GM06990 (cell line): ENCODE results near the gene SURF6.
"Not testable (repeated sequence)": the region's sequence is repeated elsewhere in the genome, so short reads cannot be mapped to it uniquely, and the experiment has no call there.

Source experiments
- DNase-seq: peaks from one replicate; pipeline ENCODE4 v3.0.0-alpha.2; 2011; ENCODE audit not compliant: insufficient read length; ENCODE audit errors: extremely low read depth
- H3K27me3 ChIP-seq: replicated peaks from 2 replicates; pipeline ENCODE4 v1.6.0; 2011; ENCODE audit warnings: low read length; ENCODE audit not compliant: control insufficient read depth, insufficient read depth
- H3K36me3 ChIP-seq: 2 replicates; pipeline ENCODE4 v1.5.1; 2011; ENCODE audit warnings: low read length; ENCODE audit not compliant: control insufficient read depth, insufficient read depth
- H3K4me3 ChIP-seq: replicated peaks from 2 replicates; pipeline ENCODE4 v1.5.1; 2011; ENCODE audit warnings: low read depth, mild to moderate bottlenecking, control low read depth, low read length
- TF ChIP-seq, protein P1 (sequence below): IDR thresholded peaks from 2 replicates; pipeline ENCODE4 v1.5.1; 2011; ENCODE audit warnings: low read length, control low read depth, mild to moderate bottlenecking, inconsistent platforms; ENCODE audit not compliant: insufficient read depth, poor library complexity, severe bottlenecking

SURF6 gene

DNA sequence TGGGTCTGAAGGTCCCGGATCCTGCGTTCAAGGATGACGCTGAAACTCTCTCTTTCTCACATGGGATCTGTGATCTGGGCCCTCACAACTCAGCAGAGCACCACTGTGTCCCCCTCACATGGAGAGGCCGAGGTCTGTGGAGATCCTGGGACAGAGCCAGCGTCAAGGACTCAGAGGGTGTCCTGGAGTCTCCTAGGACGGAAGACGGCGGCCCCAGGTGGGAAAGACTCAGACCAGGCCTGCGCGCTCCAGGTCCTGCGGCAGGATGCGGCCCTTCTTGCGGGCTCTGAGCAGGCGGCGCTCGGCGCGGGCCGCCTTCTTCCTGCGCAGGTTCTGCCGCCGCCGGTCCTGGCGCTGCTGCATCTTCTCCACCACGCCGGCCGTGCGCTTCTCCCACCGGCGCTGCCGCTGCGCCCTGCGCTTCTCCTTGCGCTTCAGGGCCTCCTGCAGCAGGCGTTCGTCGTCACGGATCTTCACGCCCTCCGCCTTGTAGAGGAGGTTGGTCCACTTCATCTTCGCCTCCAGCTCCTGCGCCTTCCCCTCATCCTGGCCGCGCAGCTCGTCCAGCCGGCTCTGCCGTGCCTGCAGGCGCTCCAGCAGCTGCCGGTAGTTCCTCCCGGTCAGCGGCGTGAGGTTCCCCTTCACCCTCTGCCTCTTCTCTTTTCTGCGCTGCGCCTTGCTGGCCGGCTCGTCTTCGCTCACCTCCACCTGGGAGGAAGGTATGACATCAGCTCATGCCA is 4.2 kb downstream of the SURF6 start:
- TF ChIP-seq, protein P1, sequence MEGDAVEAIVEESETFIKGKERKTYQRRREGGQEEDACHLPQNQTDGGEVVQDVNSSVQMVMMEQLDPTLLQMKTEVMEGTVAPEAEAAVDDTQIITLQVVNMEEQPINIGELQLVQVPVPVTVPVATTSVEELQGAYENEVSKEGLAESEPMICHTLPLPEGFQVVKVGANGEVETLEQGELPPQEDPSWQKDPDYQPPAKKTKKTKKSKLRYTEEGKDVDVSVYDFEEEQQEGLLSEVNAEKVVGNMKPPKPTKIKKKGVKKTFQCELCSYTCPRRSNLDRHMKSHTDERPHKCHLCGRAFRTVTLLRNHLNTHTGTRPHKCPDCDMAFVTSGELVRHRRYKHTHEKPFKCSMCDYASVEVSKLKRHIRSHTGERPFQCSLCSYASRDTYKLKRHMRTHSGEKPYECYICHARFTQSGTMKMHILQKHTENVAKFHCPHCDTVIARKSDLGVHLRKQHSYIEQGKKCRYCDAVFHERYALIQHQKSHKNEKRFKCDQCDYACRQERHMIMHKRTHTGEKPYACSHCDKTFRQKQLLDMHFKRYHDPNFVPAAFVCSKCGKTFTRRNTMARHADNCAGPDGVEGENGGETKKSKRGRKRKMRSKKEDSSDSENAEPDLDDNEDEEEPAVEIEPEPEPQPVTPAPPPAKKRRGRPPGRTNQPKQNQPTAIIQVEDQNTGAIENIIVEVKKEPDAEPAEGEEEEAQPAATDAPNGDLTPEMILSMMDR: no peak
- peaks cover 28% of the 10 kb centered on the region for H3K36me3 ChIP-seq
- no peak overlapping the region for H3K4me3 ChIP-seq
- H3K27me3 ChIP-seq: no peaks in the 10 kb centered on the region
- no peak for DNase-seq

DNA sequence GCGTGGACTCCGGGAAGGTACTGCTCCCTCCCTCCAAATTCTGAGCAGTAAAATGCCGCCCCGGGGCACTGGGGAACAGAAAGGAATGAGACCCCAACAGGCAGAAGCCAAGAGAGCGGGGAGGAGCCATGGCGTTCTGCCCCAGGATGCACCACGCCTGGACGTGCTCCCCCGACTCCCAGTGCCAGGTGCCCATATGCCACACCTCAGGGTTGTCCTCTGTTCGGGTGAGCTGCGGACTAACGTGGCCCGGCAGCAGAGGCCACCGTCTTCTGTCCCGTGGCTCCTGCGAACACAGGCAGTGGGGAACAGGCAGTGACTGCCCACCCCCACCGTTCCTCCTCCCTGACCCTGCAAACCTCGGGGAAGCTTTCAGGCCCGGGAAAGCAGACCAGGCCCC is 4.8 kb downstream of the SURF6 start:
- Histone ChIP-seq H3K36me3 (peaks cover 28% of the 10 kb centered on the region), H3K4me3 (no peak overlapping the region), H3K27me3 (no peaks in the 10 kb centered on the region)
- TF ChIP-seq, protein P1: no peak
- no peak for DNase-seq

DNA sequence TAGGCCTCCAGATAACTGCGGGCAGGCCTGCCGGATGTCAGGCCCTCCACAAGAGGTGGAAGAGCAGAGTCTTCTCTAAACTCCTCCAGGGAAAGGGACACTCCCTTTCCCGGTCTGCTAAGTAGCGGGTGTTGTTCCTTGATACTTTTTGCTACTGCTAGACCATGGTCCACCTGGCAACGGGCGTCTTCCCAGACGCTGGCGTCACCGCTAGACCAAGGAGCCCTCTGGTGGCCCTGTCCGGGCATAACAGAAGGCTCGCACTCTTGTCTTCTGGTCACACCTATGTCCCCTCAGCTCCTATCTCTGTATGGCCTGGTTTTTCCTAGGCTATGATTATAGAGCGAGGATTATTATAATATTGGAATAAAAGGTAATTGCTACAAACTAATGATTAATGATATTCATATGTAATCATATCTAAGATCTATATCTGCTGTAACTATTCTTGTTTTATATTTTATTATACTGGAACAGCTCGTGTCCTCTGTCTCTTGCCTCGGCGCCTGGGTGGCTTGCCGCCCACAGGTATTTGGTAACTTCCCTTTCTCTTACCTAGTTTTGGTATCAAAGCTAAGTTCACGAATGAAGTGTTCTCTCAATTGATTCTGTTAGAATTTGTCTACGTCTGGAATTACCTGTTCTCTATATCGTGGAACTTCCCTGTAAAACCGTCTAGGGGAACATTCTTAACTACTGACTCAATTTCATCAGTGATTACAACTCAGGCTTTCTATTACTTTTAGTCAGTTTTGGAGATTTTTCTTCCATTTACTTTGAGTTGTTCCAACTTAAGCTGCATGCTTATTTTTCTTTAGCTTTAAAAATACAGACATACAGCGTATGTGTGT is 6.5 kb downstream of the SURF6 start:
- H3K27me3 ChIP-seq, H3K4me3 ChIP-seq, DNase-seq: not testable (repeated sequence)
- TF ChIP-seq, protein P1: peak; percentile 37
- peaks cover 28% of the 10 kb centered on the region for H3K36me3 ChIP-seq

GRCh38 chr9:133327834-133328484 is 8.0 kb downstream of the SURF6 start:
- no peak overlapping the region for H3K4me3 ChIP-seq
- TF ChIP-seq, protein P1: no peak
- H3K36me3 ChIP-seq: peaks cover 16% of the 10 kb centered on the region
- no peak for DNase-seq
- H3K27me3 ChIP-seq: no peaks in the 10 kb centered on the region

DNA sequence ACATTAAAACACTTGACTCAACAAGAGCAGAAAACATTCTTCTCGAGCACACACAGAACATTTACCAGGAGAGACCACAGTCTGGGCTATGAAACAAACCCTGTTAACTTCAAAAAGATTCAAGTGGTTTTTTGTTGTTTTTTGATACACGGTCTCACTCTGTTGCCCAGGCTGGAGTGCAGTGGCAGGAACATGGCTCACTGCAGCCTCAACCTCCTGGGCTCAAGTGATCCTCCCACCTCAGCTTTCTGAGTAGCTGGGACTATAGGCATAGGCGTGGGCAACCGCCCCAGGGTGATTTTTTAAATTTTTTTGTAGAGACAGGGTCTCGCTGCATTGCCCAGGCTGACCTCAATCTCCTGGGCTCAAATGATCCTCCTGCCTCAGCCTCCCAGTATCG is 9.0 kb downstream of the SURF6 start:
- not testable (repeated sequence) for H3K4me3 ChIP-seq, DNase-seq, H3K27me3 ChIP-seq, H3K36me3 ChIP-seq
